Esophagus muscularis mucosa (tissue), 4 donors: ENCODE measurements around the gene AIG1. TPM values are rescaled to one million over a fixed set of nuclear protein-coding genes. Genes with fewer than 3 reads are reported as not detected.

Source experiments
- DNase-seq: peaks from one replicate; pipeline ENCODE4 v3.0.0-alpha.2; 2017; ENCODE audit errors: extremely low spot score
- H3K27ac ChIP-seq, 4 donors: fragments of 200-600 bp; sonication (generic); replicated peaks in 1 of 4; 1 replicate in 3 of 4; 2 replicates in 1 of 4; pipeline ENCODE4 v1.5.1; 2016 to 2019; ENCODE audit warnings: mild to moderate bottlenecking in 1 of 4
- H3K27me3 ChIP-seq, 4 donors: fragments of 200-600 bp; sonication (generic); one replicate each; pipeline versions ENCODE4 v1.5.1 to v1.6.0; 2016 to 2019
- H3K36me3 ChIP-seq, 4 donors: fragments of 200-600 bp; sonication (generic); one replicate each; pipeline ENCODE4 v1.5.1; 2016 to 2019
- H3K4me1 ChIP-seq, 4 donors: fragments of 200-600 bp; sonication (generic); one replicate each; pipeline ENCODE4 v1.5.1; 2016 to 2019
- H3K4me3 ChIP-seq, 4 donors: fragments of 200-600 bp; sonication (generic); 1 replicate in 2 of 4; 2 replicates in 2 of 4; pipeline ENCODE4 v1.5.1; 2016 to 2019; ENCODE audit warnings: mild to moderate bottlenecking in 4 of 4, moderate library complexity in 1 of 4
- H3K9me3 ChIP-seq, 4 donors: fragments of 200-600 bp; sonication (generic); 1 replicate in 3 of 4; 2 replicates in 1 of 4; pipeline ENCODE4 v1.5.1; 2016 to 2019
- EP300 ChIP-seq: sonication (generic); formaldehyde crosslinking; IDR thresholded peaks from one replicate; pipeline ENCODE4 v1.6.1; 2017; ENCODE audit warnings: antibody characterized with exemption
- POLR2A ChIP-seq: fragments of 450-650 bp; IDR thresholded peaks from one replicate; pipeline ENCODE4 v1.6.1; 2017; ENCODE audit warnings: antibody characterized with exemption, moderate library complexity, mild to moderate bottlenecking, low read depth
- POLR2AphosphoS5 ChIP-seq, 2 donors: sonication (generic); formaldehyde crosslinking; IDR thresholded peaks; one replicate each; pipeline ENCODE4 v1.6.1; 2017; ENCODE audit warnings: antibody characterized with exemption in 2 of 2
- WGBS: methylation state at CpG from one replicate; pipeline ENCODE4 v1.1.5; 2018; 5-methylcytosine and 5-hydroxymethylcytosine counted together
- intact Hi-C: fragments of 100-400 bp; cut with DNase I; formaldehyde crosslinking; loops from one replicate; pipeline ENCODE4 v1.15.1; 2023
- total RNA-seq, 4 donors: library from RNA; depleted of rRNA; stranded (reverse); fragments of >200 nt; gene quantifications; one replicate each; pipeline versions ENCODE4 v1.1.0 to v1.2.1, GENCODE V29; 2016
- TF ChIP-seq, protein P1 (sequence below), 3 experiments: fragments of 200-600 bp in 2 of 3; fragments of 450-650 bp in 1 of 3; sonication (generic) in 2 of 3; IDR thresholded peaks; one replicate each; pipeline ENCODE4 v1.5.1; 2017 to 2019; ENCODE audit warnings: antibody characterized with exemption in 3 of 3, mild to moderate bottlenecking in 2 of 3, moderate library complexity in 1 of 3

Gene AIG1
- total RNA-seq, 4 donors from 2014 or later, result 21.0 to 26.3 (median 23.4) TPM

DNA sequence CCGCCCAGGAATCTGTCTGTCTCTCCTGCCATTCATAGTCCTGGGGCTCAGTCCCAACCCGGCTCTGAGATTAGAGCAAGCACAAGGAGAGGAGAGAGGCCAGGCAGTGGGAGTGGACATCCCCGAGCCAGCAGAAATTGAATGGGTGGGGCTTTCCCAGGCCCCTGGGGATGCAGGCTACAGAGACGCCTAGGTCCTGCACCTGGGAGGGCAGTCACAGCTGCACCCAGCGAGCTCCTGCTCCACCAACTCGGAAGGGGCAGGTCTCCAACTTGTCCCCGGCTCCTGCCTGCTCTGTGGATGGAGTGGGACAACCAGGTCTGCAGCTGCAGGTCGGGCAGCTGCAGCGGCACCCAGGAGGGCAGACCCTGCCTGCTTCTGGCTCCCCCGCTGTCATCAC, 11.1 kb upstream of the AIG1 start:
- Histone ChIP-seq H3K36me3 (no peaks in the 10 kb centered on the region), H3K27ac (no peak overlapping the region), H3K4me3 (no peak overlapping the region), H3K9me3 (no peaks in the 10 kb centered on the region), H3K27me3 (no peaks in the 10 kb centered on the region), H3K4me1 (peaks cover 0 to 11% (median 8%) of the 10 kb centered on the region in 4 donors)
- intact Hi-C loops, result no loop called here
- WGBS, result 90% methylated on average over 4 of the region's 10 CpGs
- no peak for TF ChIP-seq EP300
- TF ChIP-seq POLR2A, result no peak
- TF ChIP-seq, protein P1, sequence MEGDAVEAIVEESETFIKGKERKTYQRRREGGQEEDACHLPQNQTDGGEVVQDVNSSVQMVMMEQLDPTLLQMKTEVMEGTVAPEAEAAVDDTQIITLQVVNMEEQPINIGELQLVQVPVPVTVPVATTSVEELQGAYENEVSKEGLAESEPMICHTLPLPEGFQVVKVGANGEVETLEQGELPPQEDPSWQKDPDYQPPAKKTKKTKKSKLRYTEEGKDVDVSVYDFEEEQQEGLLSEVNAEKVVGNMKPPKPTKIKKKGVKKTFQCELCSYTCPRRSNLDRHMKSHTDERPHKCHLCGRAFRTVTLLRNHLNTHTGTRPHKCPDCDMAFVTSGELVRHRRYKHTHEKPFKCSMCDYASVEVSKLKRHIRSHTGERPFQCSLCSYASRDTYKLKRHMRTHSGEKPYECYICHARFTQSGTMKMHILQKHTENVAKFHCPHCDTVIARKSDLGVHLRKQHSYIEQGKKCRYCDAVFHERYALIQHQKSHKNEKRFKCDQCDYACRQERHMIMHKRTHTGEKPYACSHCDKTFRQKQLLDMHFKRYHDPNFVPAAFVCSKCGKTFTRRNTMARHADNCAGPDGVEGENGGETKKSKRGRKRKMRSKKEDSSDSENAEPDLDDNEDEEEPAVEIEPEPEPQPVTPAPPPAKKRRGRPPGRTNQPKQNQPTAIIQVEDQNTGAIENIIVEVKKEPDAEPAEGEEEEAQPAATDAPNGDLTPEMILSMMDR (IDR thresholded peaks at IDR 0.05), result no peak
- TF ChIP-seq POLR2AphosphoS5 (IDR thresholded peaks at IDR 0.05), result no peak
- DNase-seq, result no peak

DNA sequence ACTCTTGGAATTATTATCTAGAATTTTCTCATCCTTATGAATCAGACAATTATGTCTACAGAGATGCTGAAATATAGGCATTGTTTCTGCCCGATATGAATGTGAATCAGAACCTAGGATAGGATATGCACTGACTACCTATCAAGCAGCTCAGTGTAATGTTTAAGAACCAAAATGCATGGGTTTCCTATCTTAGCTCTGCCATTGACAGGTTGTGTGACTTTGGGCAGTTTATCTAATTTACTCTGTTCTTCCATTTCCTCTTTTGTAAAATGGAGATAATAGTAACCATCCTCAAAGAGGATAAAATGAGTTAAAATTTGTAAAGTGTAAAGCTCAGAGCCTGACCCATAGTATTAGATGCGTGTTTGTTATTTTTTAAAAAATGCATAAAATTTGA, 10.2 kb upstream of the AIG1 start:
- Histone ChIP-seq H3K27me3 (no peaks in the 10 kb centered on the region), H3K4me3 (no peak overlapping the region), H3K36me3 (no peaks in the 10 kb centered on the region), H3K9me3 (no peaks in the 10 kb centered on the region), H3K27ac (no peak overlapping the region), H3K4me1 (peaks cover 0 to 11% (median 8%) of the 10 kb centered on the region in 4 donors)
- no peak for DNase-seq
- intact Hi-C loops, result no loop called here
- WGBS, result 96% methylated on average over 2 of the region's 2 CpGs
- TF ChIP-seq EP300 (no peak), POLR2A (no peak), POLR2AphosphoS5 (IDR thresholded peaks at IDR 0.05) (no peak)
- TF ChIP-seq, protein P1 (IDR thresholded peaks at IDR 0.05), result no peak

DNA sequence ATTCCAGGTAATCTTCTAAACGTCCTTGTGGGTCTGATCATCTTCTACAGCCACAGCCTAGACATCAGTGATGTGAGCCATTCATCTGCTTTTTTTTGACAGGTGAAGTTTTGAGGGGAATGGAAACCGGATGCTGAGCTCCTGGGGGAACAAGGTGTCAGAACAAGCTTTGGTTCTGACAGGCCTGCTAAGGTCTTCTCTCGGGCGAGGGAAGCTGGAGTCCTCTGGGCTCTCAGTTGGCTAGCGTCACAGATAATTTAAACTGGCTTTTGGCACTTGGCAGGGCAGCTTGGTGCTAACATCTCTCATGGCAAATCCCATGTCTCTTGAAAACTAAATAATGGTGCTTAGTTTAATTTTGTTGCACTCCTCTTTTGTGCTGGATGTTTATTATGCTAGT, 8.4 kb upstream of the AIG1 start:
- intact Hi-C loops, result no loop called here
- WGBS, result 55% methylated on average over 3 of the region's 5 CpGs
- Histone ChIP-seq H3K27ac (peak overlapping the region in 2 of 4 donors; percentile 28 to 50), H3K4me1 (peaks cover 0 to 11% (median 8%) of the 10 kb centered on the region in 4 donors), H3K4me3 (no peak overlapping the region), H3K36me3 (no peaks in the 10 kb centered on the region), H3K9me3 (no peaks in the 10 kb centered on the region), H3K27me3 (no peaks in the 10 kb centered on the region)
- no peak for DNase-seq
- TF ChIP-seq POLR2A, result no peak
- TF ChIP-seq POLR2AphosphoS5 (IDR thresholded peaks at IDR 0.05), result no peak
- TF ChIP-seq EP300, result no peak
- TF ChIP-seq, protein P1 (IDR thresholded peaks at IDR 0.05), result no peak

DNA sequence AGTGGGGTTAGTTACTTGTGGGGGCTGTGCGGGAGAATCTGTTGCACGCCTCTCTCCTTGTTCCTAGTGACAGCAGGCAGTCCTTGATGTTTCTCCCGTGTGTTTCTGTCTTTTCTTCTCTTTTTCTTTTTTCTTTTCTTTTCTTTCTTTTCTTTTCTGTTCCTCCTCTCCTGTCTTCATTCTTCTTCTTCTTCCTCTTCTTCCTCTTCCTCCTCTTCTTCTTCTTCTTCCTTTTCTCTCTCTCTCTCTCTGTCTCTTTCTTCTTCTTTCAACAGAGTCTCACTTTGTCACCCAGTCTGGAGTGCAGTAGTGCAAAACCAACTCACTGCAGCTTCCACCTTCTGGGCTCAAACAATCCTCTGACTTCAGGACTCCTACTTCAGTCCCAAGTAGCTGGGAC, 6.8 kb upstream of the AIG1 start:
- Histone ChIP-seq H3K27ac (no peak overlapping the region), H3K4me3 (no peak overlapping the region), H3K9me3 (no peaks in the 10 kb centered on the region), H3K36me3 (no peaks in the 10 kb centered on the region), H3K27me3 (no peaks in the 10 kb centered on the region), H3K4me1 (peaks cover 0 to 11% (median 8%) of the 10 kb centered on the region in 4 donors)
- WGBS, result 95% methylated on average over 3 of the region's 3 CpGs
- TF ChIP-seq POLR2A (no peak), EP300 (no peak), POLR2AphosphoS5 (IDR thresholded peaks at IDR 0.05) (no peak)
- TF ChIP-seq, protein P1 (IDR thresholded peaks at IDR 0.05), result no peak
- DNase-seq, result no peak
- intact Hi-C loops, result no loop called here

DNA sequence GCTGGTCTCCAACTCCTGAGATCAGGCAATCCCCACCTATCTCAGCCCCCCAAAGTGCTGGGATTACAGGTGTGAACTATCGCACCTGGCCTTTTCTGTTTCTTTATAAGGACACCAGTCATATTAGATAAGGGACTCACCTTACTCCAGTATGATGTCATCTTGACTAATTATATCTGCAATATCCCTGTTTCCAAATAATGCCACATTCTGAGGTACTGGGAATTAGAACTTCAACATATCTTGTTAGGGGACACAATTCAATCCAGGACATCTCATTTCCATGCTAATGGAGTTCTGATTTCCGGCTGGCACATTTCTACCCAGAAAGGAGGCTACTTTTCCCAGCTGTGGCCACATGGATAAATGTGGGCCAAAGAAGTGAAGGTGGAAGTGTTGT, 6.4 kb upstream of the AIG1 start:
- Histone ChIP-seq H3K4me3 (no peak overlapping the region), H3K36me3 (no peaks in the 10 kb centered on the region), H3K4me1 (peaks cover 0 to 11% (median 9%) of the 10 kb centered on the region in 4 donors), H3K27ac (no peak overlapping the region), H3K9me3 (no peaks in the 10 kb centered on the region), H3K27me3 (no peaks in the 10 kb centered on the region)
- TF ChIP-seq, protein P1 (IDR thresholded peaks at IDR 0.05), result no peak
- TF ChIP-seq EP300 (no peak), POLR2AphosphoS5 (IDR thresholded peaks at IDR 0.05) (no peak), POLR2A (no peak)
- intact Hi-C loops, result no loop called here
- no peak for DNase-seq
- 100% methylated on average over 2 of the region's 2 CpGs for WGBS
